Measurements from ENCODE around the gene BCL7A.
"Not testable (repeated sequence)": the region's sequence is repeated elsewhere in the genome, so short reads cannot be mapped to it uniquely, and the experiment has no call there.

Gene BCL7A

GRCh38 chr12:121986489-121987245 lies 35.0 kb upstream of the BCL7A start:
- H3K9me3 ChIP-seq (ENCODE audit: insufficient read depth, low read length), result no peaks in the 10 kb centered on the region

GRCh38 chr12:121988519-121988918 lies 33.2 kb upstream of the BCL7A start:
- not testable (repeated sequence) for H3K9ac ChIP-seq (ENCODE audit: low read length); H3K9me2 ChIP-seq (replicated peaks; ENCODE audit: insufficient read depth, low read length); H3K79me2 ChIP-seq (ENCODE audit: insufficient read depth, low read length); H3K27me3 ChIP-seq (ENCODE audit: low read length); H4K20me1 ChIP-seq (ENCODE audit: low read depth, low read length); H3K9me3 ChIP-seq (ENCODE audit: insufficient read depth, low read length); H2AFZ ChIP-seq (ENCODE audit: low read depth, low read length, severe bottlenecking); H3K4me2 ChIP-seq (ENCODE audit: low read depth, low read length, poor library complexity, severe bottlenecking); H3K4me3 ChIP-seq (ENCODE audit: insufficient read depth, low read length, poor library complexity, severe bottlenecking); H3K36me3 ChIP-seq (ENCODE audit: low read length)
- peak overlapping the region; percentile 59 for H3K27ac ChIP-seq (ENCODE audit: low read depth, low read length)
- H3F3A ChIP-seq (ENCODE audit: insufficient read depth), result peaks cover 50% of the 10 kb centered on the region

More at GRCh38 chr12:121986489-121987245, 35.0 kb upstream of the BCL7A start:
- Histone ChIP-seq H3K27me3 (ENCODE audit: low read length) (no peaks in the 10 kb centered on the region), H3K27ac (ENCODE audit: low read depth, low read length) (peak overlapping the region; percentile 58), H3K9ac (ENCODE audit: low read length) (peak overlapping the region; percentile 14; the same call in 1 of the 2 replicates), H3K36me3 (ENCODE audit: low read length) (no peaks in the 10 kb centered on the region), H3K79me2 (ENCODE audit: insufficient read depth, low read length) (peaks cover 6% of the 10 kb centered on the region; the same call in 1 of the 2 replicates), H3K9me2 (replicated peaks; ENCODE audit: insufficient read depth, low read length) (no peaks in the 10 kb centered on the region), H3K4me3 (ENCODE audit: insufficient read depth, low read length, poor library complexity, severe bottlenecking) (no peak overlapping the region), H4K20me1 (ENCODE audit: low read depth, low read length) (no peaks in the 10 kb centered on the region), H3F3A (ENCODE audit: insufficient read depth) (peaks cover 57% of the 10 kb centered on the region), H2AFZ (ENCODE audit: low read depth, low read length, severe bottlenecking) (peak overlapping the region; percentile 5), H3K4me2 (ENCODE audit: low read depth, low read length, poor library complexity, severe bottlenecking) (peak overlapping the region; percentile 3)
- TF ChIP-seq CTCF (IDR thresholded peaks at IDR 0.05; ENCODE audit: insufficient read depth, low read length, poor library complexity, severe bottlenecking) (no peak), EZH2phosphoT487 (conservative IDR thresholded peaks at IDR 0.05; ENCODE audit: low read length) (no peak)

GRCh38 chr12:121989276-121990113 lies 32.2 kb upstream of the BCL7A start:
- Histone ChIP-seq H4K20me1 (ENCODE audit: low read depth, low read length) (no peaks in the 10 kb centered on the region), H3K9me2 (replicated peaks; ENCODE audit: insufficient read depth, low read length) (no peaks in the 10 kb centered on the region), H3K27ac (ENCODE audit: low read depth, low read length) (peak overlapping the region; percentile 99), H3K9ac (ENCODE audit: low read length) (peak overlapping the region; percentile 74), H3K4me2 (ENCODE audit: low read depth, low read length, poor library complexity, severe bottlenecking) (peak overlapping the region; percentile 84), H3K36me3 (ENCODE audit: low read length) (no peaks in the 10 kb centered on the region), H3K79me2 (ENCODE audit: insufficient read depth, low read length) (peaks cover 7% of the 10 kb centered on the region; the same call in 1 of the 2 replicates), H3K27me3 (ENCODE audit: low read length) (no peaks in the 10 kb centered on the region), H2AFZ (ENCODE audit: low read depth, low read length, severe bottlenecking) (no peak overlapping the region), H3K4me3 (ENCODE audit: insufficient read depth, low read length, poor library complexity, severe bottlenecking) (no peak overlapping the region), H3F3A (ENCODE audit: insufficient read depth) (peaks cover 41% of the 10 kb centered on the region), H3K9me3 (ENCODE audit: insufficient read depth, low read length) (no peaks in the 10 kb centered on the region)
- TF ChIP-seq EZH2phosphoT487 (conservative IDR thresholded peaks at IDR 0.05; ENCODE audit: low read length), result no peak
- TF ChIP-seq CTCF (IDR thresholded peaks at IDR 0.05; ENCODE audit: insufficient read depth, low read length, poor library complexity, severe bottlenecking), result no peak

All from SU-DHL-6 (cell line).